ENCODE data around the gene APBA1. TPM values are rescaled to one million over a fixed set of nuclear protein-coding genes. Genes with fewer than 3 reads are reported as not detected.

Gene APBA1
- total and polyA plus RNA-seq, 2 of the 8 experiments (the other 6 are each of a cell fraction or from before 2014, with no cell fraction given) = 0.36 to 0.60 TPM

DNA sequence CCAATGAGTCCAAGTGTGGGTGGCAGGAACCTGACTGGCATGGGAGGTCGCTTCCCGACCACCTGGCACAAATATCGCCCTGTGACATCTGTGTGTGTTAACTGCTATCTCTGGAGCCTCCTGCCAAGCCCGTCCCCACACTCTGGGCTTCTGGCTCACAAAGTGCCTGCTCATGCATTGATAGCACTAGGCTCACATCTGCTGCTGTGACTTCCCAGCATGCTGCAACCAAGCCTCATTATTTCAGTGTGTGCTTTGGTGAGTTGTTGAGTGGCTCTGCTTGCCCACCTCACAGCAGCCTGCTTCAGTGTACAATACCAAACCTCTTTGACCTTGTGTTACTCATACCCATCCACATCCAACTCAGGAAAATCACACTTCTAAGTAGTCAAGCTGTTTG lies 139.8 kb downstream of the APBA1 start:
- no peak overlapping the region for H4K91ac ChIP-seq (replicated peaks; ENCODE audit: insufficient read length, low read length)
- no peak overlapping the region for H4K5ac ChIP-seq (ENCODE audit: insufficient read length, low read depth, low read length)
- H4K20me1 ChIP-seq (replicated peaks in 1 of 2; ENCODE audit: control insufficient read depth in 1 of 2, insufficient read depth in 2 of 2, low read length in 2 of 2) = no peaks in the 10 kb centered on the region
- no peak overlapping the region for H2BK5ac ChIP-seq (ENCODE audit: low read depth, low read length)
- ChIA-PET CTCF (ENCODE audit: partially characterized antibody) (interaction anchor here (1.1 kb wide), 2 partner anchors 14 to 110 kb away, joined by 3 to 8 read pairs; no protein-coding TSS in a partner anchor), POLR2A (ENCODE audit: partially characterized antibody) (no interaction called here)
- H3K56ac ChIP-seq (replicated peaks; ENCODE audit: insufficient read length, low read depth, low read length) = no peak overlapping the region
- no peak overlapping the region for H2BK20ac ChIP-seq (ENCODE audit: low read length)
- no peak for DNase-seq (ENCODE audit: low read depth in 1 of 2, low spot score in 2 of 2)
- no peaks in the 10 kb centered on the region for H3K79me2 ChIP-seq (ENCODE audit: control insufficient read depth in 1 of 2, insufficient read depth in 2 of 2, low read length in 2 of 2)
- H3K4me2 ChIP-seq (ENCODE audit: insufficient read depth in 1 of 2, low read depth in 2 of 2, low read length in 2 of 2) = no peak overlapping the region
- no peak for FAIRE-seq
- H2AFZ ChIP-seq (ENCODE audit: low read length) = no peak overlapping the region
- no peak overlapping the region for H3K14ac ChIP-seq (ENCODE audit: insufficient read length)
- H3K23ac ChIP-seq (ENCODE audit: insufficient read length) = no peak overlapping the region
- no peaks in the 10 kb centered on the region for H3K23me2 ChIP-seq (ENCODE audit: low read depth, low read length)
- H3K9ac ChIP-seq (replicated peaks in 1 of 4; ENCODE audit: extremely low read depth in 1 of 4, low read depth in 3 of 4, low read length in 3 of 4) = no peak overlapping the region; a peak in 1 of 7 replicates
- H3K36me3 ChIP-seq (ENCODE audit: control insufficient read depth in 2 of 4, insufficient read depth in 4 of 4, low read length in 3 of 4) = no peaks in the 10 kb centered on the region
- H3K27ac ChIP-seq (ENCODE audit: low read depth, low read length) = no peak overlapping the region
- no peak overlapping the region for H3K4ac ChIP-seq (replicated peaks; ENCODE audit: insufficient read length, low read depth, low read length)
- H4K8ac ChIP-seq (ENCODE audit: extremely low read depth, insufficient read depth, low read length) = no peak overlapping the region
- H2BK15ac ChIP-seq (ENCODE audit: low read length) = no peak overlapping the region
- H2BK120ac ChIP-seq (replicated peaks; ENCODE audit: low read depth, low read length) = no peak overlapping the region
- H3K4me3 ChIP-seq (ENCODE audit: extremely low read depth in 1 of 4, insufficient read depth in 2 of 4, low read depth in 3 of 4, low read length in 4 of 4) = no peak overlapping the region
- WGBS, 2 experiments (ENCODE audit: extremely low coverage in 1 of 2, insufficient coverage in 1 of 2, insufficient read length in 1 of 2, insufficient replicate concordance in 2 of 2, low coverage in 1 of 2, low lambda C conversion rate in 2 of 2, missing lambda C conversion rate in 1 of 2) = 92% methylated on average over 4 of the region's 4 CpGs; no CpG with 5 or more reads in 1 of the 2 experiments
- H3K18ac ChIP-seq (ENCODE audit: extremely low read depth, low read length) = 0 out of 2 replicates have a peak overlapping the region, but pooled peaks have one; percentile 4
- no peaks in the 10 kb centered on the region for H3K9me3 ChIP-seq (ENCODE audit: insufficient read depth in 2 of 2, low read depth in 1 of 2, low read length in 1 of 2)
- H2BK12ac ChIP-seq (ENCODE audit: low read depth, low read length) = no peak overlapping the region
- H3K27me3 ChIP-seq (replicated peaks in 1 of 4; ENCODE audit: control insufficient read depth in 3 of 4, extremely low read depth in 1 of 4, insufficient read depth in 3 of 4, low read length in 3 of 4) = no peaks in the 10 kb centered on the region
- TF ChIP-seq ASH2L (IDR thresholded peaks at IDR 0.05; ENCODE audit: low read length) (no peak), CHD2 (IDR thresholded peaks at IDR 0.05; ENCODE audit: low read length) (no peak), HDAC2 (IDR thresholded peaks at IDR 0.05; ENCODE audit: borderline replicate concordance in 1 of 2, low read depth in 2 of 2, low read length in 2 of 2) (no peak), JUND (IDR thresholded peaks at IDR 0.05; ENCODE audit: low read length) (no peak)
- no peak overlapping the region for H2AK5ac ChIP-seq (ENCODE audit: low read depth, low read length)
- no peaks in the 10 kb centered on the region for H3K4me1 ChIP-seq (replicated peaks in 1 of 4; ENCODE audit: control insufficient read depth in 3 of 4, insufficient read depth in 4 of 4, low read length in 3 of 4)
- no peaks in the 10 kb centered on the region; the same call in 1 of the 2 replicates for H3K79me1 ChIP-seq (ENCODE audit: low read depth, low read length)

Data from H1 (cell line).